ENCODE data around the gene PITX1.

Gene PITX1

GRCh38 chr5:135040333-135041144, 6.5 kb upstream of the PITX1 start:
- no peak for DNase-seq

- DNase-seq = no peak
These were observed 6.0 kb upstream of the PITX1 start for GRCh38 chr5:135040034-135040332.

- DNase-seq = no peak
These were observed 5.4 kb upstream of the PITX1 start for GRCh38 chr5:135039271-135040033.

GRCh38 chr5:135038813-135039270, 4.8 kb upstream of the PITX1 start:
- DNase-seq = no peak

GRCh38 chr5:135038205-135038812, 4.3 kb upstream of the PITX1 start:
- DNase-seq = no peak

- DNase-seq = no peak
These were observed 3.6 kb upstream of the PITX1 start for GRCh38 chr5:135037519-135038204.

- DNase-seq = no peak
These were observed 2.4 kb upstream of the PITX1 start for GRCh38 chr5:135036405-135036804.

- no peak for DNase-seq
These were observed 1.6 kb upstream of the PITX1 start for GRCh38 chr5:135035678-135036030.

GRCh38 chr5:135034963-135035677, 1.1 kb upstream of the PITX1 start:
- no peak for DNase-seq

GRCh38 chr5:135034236-135034962, 371 bp upstream of the PITX1 start:
- peak; percentile 65 for DNase-seq

- DNase-seq = peak; percentile 67
These were observed 798 bp downstream of the PITX1 start for GRCh38 chr5:135032999-135033861.

- DNase-seq = no peak
These were observed 1.4 kb downstream of the PITX1 start for GRCh38 chr5:135032695-135032998.

GRCh38 chr5:135031813-135032694, 2.0 kb downstream of the PITX1 start:
- DNase-seq = no peak

GRCh38 chr5:135030956-135031812, 2.8 kb downstream of the PITX1 start:
- DNase-seq = no peak

GRCh38 chr5:135030123-135030955, 3.7 kb downstream of the PITX1 start:
- DNase-seq = no peak

GRCh38 chr5:135029477-135030122, 4.4 kb downstream of the PITX1 start:
- no peak for DNase-seq

GRCh38 chr5:135028791-135029476, 5.1 kb downstream of the PITX1 start:
- no peak for DNase-seq
